GM19397 (cell line): ENCODE data around the gene PIEZO2.

Experiments
- ATAC-seq: cut with Tn5 transposase; IDR thresholded peaks from one replicate; pipeline ENCODE4 v1.9.1; 2021; ENCODE audit warnings: mild to moderate bottlenecking, moderate library complexity; ENCODE audit not compliant: unreplicated experiment

The PIEZO2 gene

GRCh38 chr18:10702206-10702605 lies 447.2 kb downstream of the PIEZO2 start:
- ATAC-seq = no peak

- ATAC-seq = no peak
Observed at GRCh38 chr18:10690366-10690765, 459.0 kb downstream of the PIEZO2 start.

GRCh38 chr18:10690035-10690329 lies 459.4 kb downstream of the PIEZO2 start:
- no peak for ATAC-seq

GRCh38 chr18:10689236-10690034 lies 459.9 kb downstream of the PIEZO2 start:
- ATAC-seq = no peak

GRCh38 chr18:10688766-10689165 lies 460.6 kb downstream of the PIEZO2 start:
- ATAC-seq = no peak

- no peak for ATAC-seq
Observed at GRCh38 chr18:10687161-10687925, 462.0 kb downstream of the PIEZO2 start.

GRCh38 chr18:10686308-10686707 lies 463.1 kb downstream of the PIEZO2 start:
- ATAC-seq = no peak

GRCh38 chr18:10685484-10685883 lies 463.9 kb downstream of the PIEZO2 start:
- no peak for ATAC-seq

GRCh38 chr18:10682368-10682714 lies 467.0 kb downstream of the PIEZO2 start:
- no peak for ATAC-seq

GRCh38 chr18:10681581-10682367 lies 467.6 kb downstream of the PIEZO2 start:
- no peak for ATAC-seq

- ATAC-seq = no peak
Observed at GRCh38 chr18:10680271-10680596, 469.1 kb downstream of the PIEZO2 start.

- no peak for ATAC-seq
Observed at GRCh38 chr18:10679557-10680270, 469.7 kb downstream of the PIEZO2 start.

- no peak for ATAC-seq
Observed at GRCh38 chr18:10671441-10671840, 477.9 kb downstream of the PIEZO2 start.

GRCh38 chr18:10670856-10671255 lies 478.5 kb downstream of the PIEZO2 start:
- ATAC-seq = no peak

GRCh38 chr18:10669441-10670100 lies 479.8 kb downstream of the PIEZO2 start:
- ATAC-seq = no peak

GRCh38 chr18:10663750-10664149 lies 485.6 kb downstream of the PIEZO2 start:
- no peak for ATAC-seq

GRCh38 chr18:10661317-10661716 lies 488.1 kb downstream of the PIEZO2 start:
- ATAC-seq = no peak

- ATAC-seq = no peak
Observed at GRCh38 chr18:10660179-10660884, 489.0 kb downstream of the PIEZO2 start.

- ATAC-seq = no peak
Observed at GRCh38 chr18:10659594-10659993, 489.8 kb downstream of the PIEZO2 start.

- ATAC-seq = no peak
Observed at GRCh38 chr18:10659000-10659399, 490.4 kb downstream of the PIEZO2 start.
